OCI-LY3 (cell line): ENCODE measurements around the gene TMEM101.

Experiments
- H2AFZ ChIP-seq: fragments of 200-600, 300-600 bp; shearing (Covaris generic); 2 replicates; pipeline ENCODE4 v1.6.0; 2014; ENCODE audit warnings: antibody characterized with exemption, low read depth, low read length
- H3K27ac ChIP-seq: fragments of 200-600, 300-600 bp; sonication (generic); 2 replicates; pipeline ENCODE4 v1.5.1; 2014; ENCODE audit warnings: mild to moderate bottlenecking, low read length, moderate library complexity, mixed read lengths
- H3K27me3 ChIP-seq: fragments of 200-600, 300-600 bp; sonication (generic); 2 replicates; pipeline ENCODE4 v1.6.1; 2014; ENCODE audit warnings: low read depth, low read length, mixed read lengths
- H3K36me3 ChIP-seq: fragments of 200-600, 300-600 bp; sonication (generic); replicated peaks from 2 replicates; pipeline ENCODE3; 2014; ENCODE audit warnings: low read depth, low read length, mixed read lengths
- H3K4me1 ChIP-seq: fragments of 300-600, 200-600 bp; sonication (generic); 2 replicates; pipeline ENCODE4 v1.6.1; 2014; ENCODE audit warnings: low read length, mixed read lengths
- H3K4me2 ChIP-seq: fragments of 200-600, 300-600 bp; sonication (generic); 2 replicates; pipeline ENCODE4 v1.6.1; 2014; ENCODE audit warnings: low read length, mixed read lengths
- H3K4me3 ChIP-seq: fragments of 300-600, 200-600 bp; sonication (generic); 2 replicates; pipeline ENCODE4 v1.5.1; 2014; ENCODE audit warnings: antibody characterized with exemption, mild to moderate bottlenecking, low read length, moderate library complexity
- H3K79me2 ChIP-seq: fragments of 300-600, 200-600 bp; shearing (Covaris generic); 2 replicates; pipeline ENCODE4 v1.6.1; 2014; ENCODE audit warnings: mild to moderate bottlenecking, low read length, mixed read lengths
- H3K9ac ChIP-seq: fragments of 300-600, 200-600 bp; shearing (Covaris generic); 2 replicates; pipeline ENCODE4 v1.6.0; 2014; ENCODE audit warnings: mild to moderate bottlenecking, low read length, moderate library complexity
- H3K9me3 ChIP-seq: fragments of 200-600, 300-600 bp; shearing (Covaris generic); 2 replicates; pipeline ENCODE4 v1.6.1; 2014; ENCODE audit warnings: low read length, mixed read lengths; ENCODE audit not compliant: insufficient read depth
- H4K20me1 ChIP-seq: fragments of 200-600, 300-600 bp; sonication (generic); 2 replicates; pipeline ENCODE4 v1.6.1; 2016; ENCODE audit warnings: low read length, mixed read lengths; ENCODE audit not compliant: insufficient read depth
- CTCF ChIP-seq: fragments of 200-600, 300-600 bp; sonication (generic); IDR thresholded peaks from 2 replicates; pipeline ENCODE4 v1.5.1; 2014; ENCODE audit warnings: antibody characterized with exemption, low read length, low read depth
- EZH2phosphoT487 ChIP-seq: fragments of 200-600 bp; shearing (Covaris generic); IDR thresholded peaks from 2 replicates; pipeline ENCODE4 v1.6.1; 2018; ENCODE audit warnings: antibody characterized with exemption, mixed run types, low read depth

TMEM101 gene

GRCh38 chr17:44010966-44011647, 3.7 kb downstream of the TMEM101 start:
- no peaks in the 10 kb centered on the region for H3K9me3 ChIP-seq
- peaks cover 2% of the 10 kb centered on the region for H3K36me3 ChIP-seq
- no peak overlapping the region for H3K4me2 ChIP-seq
- H4K20me1 ChIP-seq: no peaks in the 10 kb centered on the region
- H3K27me3 ChIP-seq: no peaks in the 10 kb centered on the region
- H2AFZ ChIP-seq: no peak overlapping the region
- no peak overlapping the region for H3K9ac ChIP-seq
- H3K27ac ChIP-seq: no peak overlapping the region
- H3K4me3 ChIP-seq: no peak overlapping the region
- H3K4me1 ChIP-seq: peaks cover 14% of the 10 kb centered on the region
- H3K79me2 ChIP-seq: peaks cover 13% of the 10 kb centered on the region
- TF ChIP-seq CTCF (no peak), EZH2phosphoT487 (no peak)

- Histone ChIP-seq H3K9ac (no peak overlapping the region), H3K9me3 (no peaks in the 10 kb centered on the region), H3K4me1 (peaks cover 8% of the 10 kb centered on the region), H3K4me3 (peak overlapping the region; percentile 91), H3K79me2 (no peaks in the 10 kb centered on the region), H3K4me2 (peak overlapping the region; percentile 91), H3K36me3 (peaks cover 2% of the 10 kb centered on the region), H2AFZ (no peak overlapping the region), H4K20me1 (no peaks in the 10 kb centered on the region), H3K27me3 (no peaks in the 10 kb centered on the region), H3K27ac (no peak overlapping the region)
- TF ChIP-seq EZH2phosphoT487 (no peak), CTCF (no peak)
These were observed 6.4 kb downstream of the TMEM101 start for GRCh38 chr17:44008205-44008909.

GRCh38 chr17:44007346-44008204, 7.2 kb downstream of the TMEM101 start:
- no peaks in the 10 kb centered on the region for H3K27me3 ChIP-seq
- H3K4me3 ChIP-seq: peak overlapping the region; percentile 91
- H3K27ac ChIP-seq: no peak overlapping the region
- peak overlapping the region; percentile 75 for H3K9ac ChIP-seq
- H3K79me2 ChIP-seq: no peaks in the 10 kb centered on the region
- H3K4me2 ChIP-seq: peak overlapping the region; percentile 91
- no peaks in the 10 kb centered on the region for H3K9me3 ChIP-seq
- peaks cover 2% of the 10 kb centered on the region for H3K36me3 ChIP-seq
- peaks cover 8% of the 10 kb centered on the region for H3K4me1 ChIP-seq
- TF ChIP-seq EZH2phosphoT487 (no peak), CTCF (no peak)
- H2AFZ ChIP-seq: peak overlapping the region; percentile 60
- no peaks in the 10 kb centered on the region for H4K20me1 ChIP-seq
